HG03575 (cell line): Measurements from ENCODE around the gene NPC1.
"Not testable (repeated sequence)": the region's sequence is repeated elsewhere in the genome, so short reads cannot be mapped to it uniquely, and the experiment has no call there.

Experiments
- ATAC-seq: cut with Tn5 transposase; IDR thresholded peaks from one replicate; pipeline ENCODE4 v1.9.1; 2021; ENCODE audit not compliant: unreplicated experiment, insufficient number of reproducible peaks, low FRiP score; ENCODE audit errors: extremely low read depth

Gene NPC1

GRCh38 chr18:23532848-23533247 is 53.5 kb downstream of the NPC1 start:
- no peak for ATAC-seq

- ATAC-seq: no peak
Observed at GRCh38 chr18:23531912-23532311, 54.4 kb downstream of the NPC1 start.

GRCh38 chr18:23530195-23530594 is 56.1 kb downstream of the NPC1 start:
- ATAC-seq: no peak

DNA sequence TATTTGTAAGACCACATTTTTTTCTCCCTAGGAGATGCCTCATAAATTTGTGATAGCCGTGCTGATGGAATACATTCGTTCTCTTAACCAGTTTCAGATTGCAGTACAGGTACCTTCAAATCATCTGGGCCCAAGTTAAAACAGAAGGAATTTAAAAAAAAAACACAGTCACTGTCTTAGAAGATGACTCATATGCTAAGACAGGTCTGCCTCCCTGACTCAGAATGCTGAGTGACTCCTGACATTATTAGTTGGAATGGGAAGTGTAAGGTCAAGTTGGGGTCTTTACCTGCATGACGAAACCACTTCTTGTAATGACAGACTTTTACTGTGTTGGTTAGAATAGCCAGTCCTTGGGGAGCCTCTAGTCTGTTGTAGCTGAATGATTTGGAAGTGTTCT is 56.7 kb downstream of the NPC1 start:
- ATAC-seq: no peak

DNA sequence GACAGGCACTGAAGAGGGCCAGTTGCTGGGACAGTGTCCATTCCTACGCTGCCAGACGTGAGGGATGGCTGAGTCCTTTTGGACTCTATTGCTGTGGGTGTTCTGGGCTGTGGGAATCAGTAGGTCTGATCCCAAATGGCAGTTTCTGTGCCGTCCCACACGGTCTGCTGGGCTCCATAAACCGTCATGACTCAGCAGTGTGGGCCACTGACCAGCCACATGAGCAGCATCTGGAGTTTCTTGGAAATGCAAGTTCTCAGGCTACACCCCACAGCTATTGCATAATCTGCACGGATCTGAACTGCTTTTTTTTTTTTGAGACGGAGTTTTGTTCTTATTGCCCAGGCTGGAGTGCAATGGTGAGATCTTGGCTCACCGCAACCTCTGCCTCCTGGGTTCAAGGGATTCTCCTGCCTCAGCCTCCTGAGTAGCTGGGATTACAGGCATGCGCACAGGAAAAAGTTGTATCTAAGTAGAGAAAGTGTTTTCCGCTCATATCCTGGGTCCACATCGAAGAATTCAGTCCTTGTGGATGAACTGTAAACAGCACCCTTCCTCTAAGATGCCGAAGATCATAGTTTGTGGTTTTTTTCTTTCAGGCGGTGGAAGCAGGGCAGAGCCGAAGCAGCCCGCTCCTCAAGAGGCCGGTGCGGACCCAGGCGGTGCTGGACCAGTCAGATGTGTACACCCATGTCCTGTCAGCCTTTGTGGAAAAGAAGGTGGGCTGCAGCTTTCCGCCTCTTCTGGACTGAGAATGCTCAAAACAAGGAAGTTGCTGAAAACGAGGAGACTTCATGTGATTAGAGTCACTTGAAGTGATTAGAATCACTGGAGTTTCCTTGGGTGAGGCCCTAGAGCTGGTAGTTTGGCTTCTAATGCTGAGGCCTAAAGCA is 57.5 kb downstream of the NPC1 start:
- ATAC-seq: no peak

- no peak for ATAC-seq
Observed at GRCh38 chr18:23526501-23527063, 59.7 kb downstream of the NPC1 start.

DNA sequence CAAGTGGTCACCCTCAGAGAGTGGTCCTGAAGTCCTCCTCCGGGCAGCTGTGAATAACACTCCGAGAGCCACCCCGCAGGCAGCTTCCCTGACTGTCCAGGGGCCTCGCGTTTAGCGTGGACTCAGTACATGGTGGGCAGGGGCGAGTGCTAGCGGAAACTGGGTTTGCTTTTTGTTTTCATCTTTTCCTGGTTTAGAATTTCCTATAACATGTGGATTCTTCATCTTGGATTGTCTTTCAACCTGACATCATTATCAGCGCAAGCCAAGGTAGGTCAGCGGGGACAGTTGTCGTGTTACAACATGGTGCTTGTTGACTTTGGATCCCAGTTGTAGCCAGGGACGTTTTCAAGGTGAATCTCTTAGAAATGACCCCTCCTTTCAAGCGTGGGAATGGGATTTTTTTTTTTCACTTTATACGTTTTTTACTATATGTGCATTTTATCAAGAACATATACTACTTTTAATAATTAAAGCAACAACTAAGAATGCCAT is 62.0 kb downstream of the NPC1 start:
- ATAC-seq: no peak

GRCh38 chr18:23523429-23524212 is 62.7 kb downstream of the NPC1 start:
- no peak for ATAC-seq

- ATAC-seq: no peak
Observed at GRCh38 chr18:23521907-23522306, 64.4 kb downstream of the NPC1 start.

DNA sequence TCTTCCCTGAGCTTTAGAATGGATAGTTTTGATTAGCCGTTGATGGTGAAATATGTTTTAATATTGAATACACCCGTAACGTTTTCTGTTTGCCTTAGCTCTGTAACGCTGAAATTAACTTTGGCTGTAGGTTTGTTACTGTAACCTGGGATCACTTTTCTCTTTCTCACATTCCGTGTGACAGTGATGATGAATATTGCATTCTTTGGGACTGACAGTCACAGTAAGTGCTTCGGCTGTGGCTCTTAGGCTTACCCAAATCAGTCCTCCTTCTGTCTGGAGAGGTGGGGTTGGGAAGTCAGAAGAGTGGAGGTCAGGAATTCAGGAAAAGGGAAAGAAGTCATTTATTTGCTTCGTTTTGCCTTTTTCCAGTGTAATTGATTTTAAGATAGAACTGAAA is 65.0 kb downstream of the NPC1 start:
- ATAC-seq: no peak

DNA sequence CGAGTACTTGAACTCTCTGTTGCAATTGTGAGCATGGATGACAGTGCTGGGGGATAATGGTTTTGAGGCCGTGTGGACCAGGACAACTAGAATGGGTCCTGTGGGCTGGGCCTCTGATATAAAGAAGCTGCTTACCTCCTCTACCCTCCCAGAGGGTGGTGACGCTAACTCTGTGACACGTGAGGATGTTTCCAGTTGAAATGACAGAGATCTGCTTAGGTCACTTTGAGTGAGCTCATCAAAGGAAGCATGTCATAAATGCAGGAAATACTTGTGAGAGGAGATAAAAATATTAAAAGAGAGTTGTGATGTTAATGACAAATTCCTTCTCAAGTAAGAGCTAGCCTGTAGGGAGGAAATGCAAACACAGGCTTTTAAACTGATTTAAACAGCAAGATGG is 66.6 kb downstream of the NPC1 start:
- no peak for ATAC-seq

DNA sequence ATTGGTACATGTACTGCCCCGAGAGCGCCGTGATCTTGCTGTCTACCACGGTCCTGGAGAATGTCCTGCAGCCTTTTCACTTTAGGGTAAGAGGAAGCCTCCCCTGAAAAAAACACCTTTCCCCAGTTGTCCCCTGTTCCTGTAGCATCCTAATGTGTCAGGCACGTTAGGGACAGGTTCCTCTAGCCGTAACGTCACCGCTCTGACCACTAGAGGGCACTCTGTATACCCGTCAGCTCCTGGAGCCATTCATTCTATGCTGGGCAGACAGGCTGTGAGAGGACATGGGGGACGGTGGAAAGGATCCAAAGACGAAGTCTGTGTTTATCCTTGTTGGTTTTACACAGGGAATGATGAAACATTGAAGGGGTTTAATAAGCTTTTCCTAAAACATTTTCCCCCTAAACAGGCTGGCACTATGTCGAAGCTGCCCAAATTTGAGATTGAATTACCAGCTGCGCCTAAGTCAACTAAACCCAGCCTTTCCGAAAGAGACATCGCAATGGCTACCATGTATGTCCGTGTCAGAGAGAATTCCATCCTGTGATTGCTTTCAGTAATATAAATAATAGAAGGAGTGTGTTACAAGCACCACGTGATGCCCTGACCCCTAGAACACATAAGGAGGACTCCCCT is 70.3 kb downstream of the NPC1 start:
- no peak for ATAC-seq

DNA sequence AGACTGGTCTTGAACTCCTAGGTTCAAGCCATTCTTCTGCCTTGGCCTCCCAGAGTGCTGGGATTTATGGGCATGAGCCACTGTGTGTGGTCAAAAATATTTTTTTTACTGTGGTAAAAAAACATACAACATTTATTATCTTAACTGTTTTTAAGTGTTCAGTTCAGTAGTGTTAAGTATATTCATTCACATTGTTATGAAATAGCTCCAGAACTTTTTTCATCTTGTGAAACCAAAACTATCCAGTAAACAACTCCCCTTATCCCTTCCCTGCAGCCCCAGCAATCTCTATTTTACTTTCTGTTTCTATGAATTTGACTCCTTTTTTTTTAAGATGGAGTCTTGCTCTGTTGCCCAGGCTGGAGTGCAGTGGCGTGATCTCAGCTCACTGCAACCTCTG is 73.7 kb downstream of the NPC1 start:
- ATAC-seq: no peak

GRCh38 chr18:23512216-23512615 is 74.1 kb downstream of the NPC1 start:
- not testable (repeated sequence) for ATAC-seq

- not testable (repeated sequence) for ATAC-seq
Observed at GRCh38 chr18:23510923-23511322, 75.4 kb downstream of the NPC1 start.

DNA sequence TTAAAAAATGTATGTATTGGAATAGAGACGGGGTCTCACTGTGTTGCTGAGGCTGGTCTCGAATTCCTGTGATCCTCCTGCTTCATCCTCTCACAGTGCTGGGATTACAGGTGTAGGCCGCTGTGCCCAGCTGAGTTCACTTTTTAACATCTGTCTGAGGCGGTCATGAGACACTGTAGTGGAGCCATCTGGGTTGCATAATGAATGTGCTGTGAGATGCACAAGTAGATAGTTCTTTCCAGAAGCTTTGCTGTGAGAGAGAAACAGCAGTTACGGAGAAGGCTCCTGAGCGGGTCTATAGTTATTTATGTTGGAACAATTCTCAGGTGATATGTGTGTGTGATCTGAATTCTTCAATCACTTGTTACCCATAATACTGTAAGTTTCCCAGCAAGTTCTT is 79.9 kb downstream of the NPC1 start:
- ATAC-seq: no peak

GRCh38 chr18:23504720-23505119 is 81.6 kb downstream of the NPC1 start:
- ATAC-seq: peak; percentile 61

- no peak for ATAC-seq
Observed at GRCh38 chr18:23503963-23504344, 82.4 kb downstream of the NPC1 start.
